Superior temporal gyrus (tissue), 1 donor: ENCODE results near the gene KLK1.
"Not testable (repeated sequence)": the region's sequence is repeated elsewhere in the genome, so short reads cannot be mapped to it uniquely, and the experiment has no call there.

Source experiments
- DNase-seq: peaks from one replicate; pipeline ENCODE4 v3.0.0-alpha.2; 2016; ENCODE audit errors: extremely low spot score

Gene KLK1

GRCh38 chr19:50794074-50794875, 29.3 kb downstream of the KLK1 start:
- DNase-seq, result no peak

GRCh38 chr19:50793558-50794065, 30.0 kb downstream of the KLK1 start:
- DNase-seq, result no peak

GRCh38 chr19:50792272-50793250, 31.0 kb downstream of the KLK1 start:
- no peak for DNase-seq

- DNase-seq, result no peak
These were observed 31.9 kb downstream of the KLK1 start for GRCh38 chr19:50791594-50792271.

GRCh38 chr19:50790922-50791467, 32.6 kb downstream of the KLK1 start:
- DNase-seq, result no peak

GRCh38 chr19:50790396-50790795, 33.2 kb downstream of the KLK1 start, which contains the start of gene ACP4:
Gene ACP4, plus strand, starts transcription at chr19:50790415. Its CDS starts 0 bp downstream, at chr19:50790415.
- no peak for DNase-seq

- no peak for DNase-seq
These were observed 38.3 kb downstream of the KLK1 start for GRCh38 chr19:50785329-50785728.

GRCh38 chr19:50784710-50785109, 38.9 kb downstream of the KLK1 start:
- DNase-seq, result no peak

GRCh38 chr19:50783848-50784152, 39.8 kb downstream of the KLK1 start:
- not testable (repeated sequence) for DNase-seq

GRCh38 chr19:50780753-50781435, 42.7 kb downstream of the KLK1 start:
- no peak for DNase-seq

GRCh38 chr19:50779504-50780457, 43.8 kb downstream of the KLK1 start:
- DNase-seq, result no peak

GRCh38 chr19:50778906-50779430, 44.6 kb downstream of the KLK1 start:
- DNase-seq, result no peak

- DNase-seq, result no peak
These were observed 45.7 kb downstream of the KLK1 start for GRCh38 chr19:50777830-50778303.

GRCh38 chr19:50777261-50777660, 46.3 kb downstream of the KLK1 start:
- DNase-seq, result no peak

- no peak for DNase-seq
These were observed 47.5 kb downstream of the KLK1 start for GRCh38 chr19:50776131-50776530.

GRCh38 chr19:50773454-50773853, 50.1 kb downstream of the KLK1 start:
- not testable (repeated sequence) for DNase-seq

GRCh38 chr19:50772912-50773311, 50.7 kb downstream of the KLK1 start:
- DNase-seq, result not testable (repeated sequence)

GRCh38 chr19:50772476-50772875, 51.1 kb downstream of the KLK1 start:
- peak; percentile 15 for DNase-seq

- no peak for DNase-seq
These were observed 52.7 kb downstream of the KLK1 start for GRCh38 chr19:50770888-50771287.
